MCF 10A (cell line): ENCODE results near the gene OR51D1. TPM values are rescaled to one million over a fixed set of nuclear protein-coding genes. Genes with fewer than 3 reads are reported as not detected.

Experiments
- BruUV-seq: library from RNA; stranded (reverse); fragments of 400-500 nt; replicated peaks from 2 replicates; lab custom pipeline; 2021; lab: Mats Ljungman, UMichigan
- CTCF ChIA-PET: fragments of 300-600 bp; sonication (Branson Sonifier 250); formaldehyde crosslinking; extraction: SDS; loops from one replicate; lab custom pipeline; 2021; ENCODE audit warnings: antibody characterized with exemption, inconsistent platforms; lab: Yijun Ruan, JAX
- POLR2A ChIA-PET: fragments of 300-600, 350-650 bp; sonication (Branson Sonifier 250); formaldehyde crosslinking; extraction: SDS; loops from one replicate; lab custom pipeline; 2020; ENCODE audit warnings: antibody characterized with exemption, inconsistent platforms; lab: Yijun Ruan, JAX
- DNase-seq: peaks from one replicate; pipeline ENCODE4 v3.0.0-alpha.2; 2018; ENCODE audit not compliant: unreplicated experiment
- H3K27ac Mint-ChIP-seq: one replicate; pipeline ENCODE4 v1.8.0; 2022; ENCODE audit warnings: mild to moderate bottlenecking, low read depth, mixed read lengths; ENCODE audit not compliant: unreplicated experiment
- H3K27me3 Mint-ChIP-seq: one replicate; pipeline ENCODE4 v1.8.0; 2022; ENCODE audit warnings: mixed read lengths; ENCODE audit not compliant: insufficient read depth, unreplicated experiment
- H3K36me3 Mint-ChIP-seq: one replicate; pipeline ENCODE4 v1.8.0; 2022; ENCODE audit warnings: mild to moderate bottlenecking, moderate library complexity, mixed read lengths; ENCODE audit not compliant: insufficient read depth, unreplicated experiment
- H3K4me1 Mint-ChIP-seq: one replicate; pipeline ENCODE4 v1.8.0; 2022; ENCODE audit warnings: mixed read lengths; ENCODE audit not compliant: insufficient read depth, unreplicated experiment
- H3K4me3 Mint-ChIP-seq: one replicate; pipeline ENCODE4 v1.8.0; 2022; ENCODE audit warnings: mild to moderate bottlenecking, moderate library complexity, mixed read lengths; ENCODE audit not compliant: unreplicated experiment
- H3K9me3 Mint-ChIP-seq: one replicate; pipeline ENCODE4 v1.8.0; 2022; ENCODE audit warnings: mixed read lengths; ENCODE audit not compliant: unreplicated experiment
- CTCF ChIP-seq: fragments of 200-600 bp; IDR thresholded peaks from one replicate; pipeline ENCODE4 v1.8.0; 2022; ENCODE audit warnings: antibody characterized with exemption, mild to moderate bottlenecking; ENCODE audit not compliant: unreplicated experiment
- intact Hi-C: fragments of 100-400 bp; cut with micrococcal nuclease; formaldehyde crosslinking; loops from 2 replicates; pipeline ENCODE4 v1.14.1; 2022
- total RNA-seq: library from RNA; stranded (reverse); gene quantifications from 2 replicates; pipeline ENCODE4 v1.2.3, GENCODE V29; 2022

OR51D1 gene
- total RNA-seq, 1 experiment from 2014 or later, result not detected

- POLR2A ChIA-PET, result no interaction called here
Observed at GRCh38 chr11:4658629-4659445, 21.6 kb downstream of the OR51D1 start.

GRCh38 chr11:4662876-4663275 lies 25.6 kb downstream of the OR51D1 start:
- BruUV-seq, result no TSS peak
- DNase-seq, result no peak
- H3K4me1 Mint-ChIP-seq, result no peaks in the 10 kb centered on the region
- no peak overlapping the region for H3K27ac Mint-ChIP-seq
- no peaks in the 10 kb centered on the region for H3K36me3 Mint-ChIP-seq
- ChIA-PET POLR2A (no interaction called here), CTCF (no interaction called here)
- H3K4me3 Mint-ChIP-seq, result no peak overlapping the region
- intact Hi-C loops, result no loop called here
- no peak for TF ChIP-seq CTCF
- no peaks in the 10 kb centered on the region for H3K9me3 Mint-ChIP-seq
- peaks cover 55% of the 10 kb centered on the region for H3K27me3 Mint-ChIP-seq

More at GRCh38 chr11:4658629-4659445, 21.6 kb downstream of the OR51D1 start:
- CTCF ChIA-PET, result interaction anchor here (0.7 kb wide), 1 partner anchor 223 kb away, joined by 3 read pairs; no protein-coding TSS in a partner anchor
- Mint-ChIP-seq H3K27me3 (peaks cover 18% of the 10 kb centered on the region), H3K4me3 (no peak overlapping the region), H3K36me3 (no peaks in the 10 kb centered on the region), H3K4me1 (no peaks in the 10 kb centered on the region), H3K27ac (no peak overlapping the region), H3K9me3 (no peaks in the 10 kb centered on the region)
- no peak for DNase-seq
- TF ChIP-seq CTCF, result no peak
- intact Hi-C loops, result no loop called here
- BruUV-seq, result no TSS peak

DNA sequence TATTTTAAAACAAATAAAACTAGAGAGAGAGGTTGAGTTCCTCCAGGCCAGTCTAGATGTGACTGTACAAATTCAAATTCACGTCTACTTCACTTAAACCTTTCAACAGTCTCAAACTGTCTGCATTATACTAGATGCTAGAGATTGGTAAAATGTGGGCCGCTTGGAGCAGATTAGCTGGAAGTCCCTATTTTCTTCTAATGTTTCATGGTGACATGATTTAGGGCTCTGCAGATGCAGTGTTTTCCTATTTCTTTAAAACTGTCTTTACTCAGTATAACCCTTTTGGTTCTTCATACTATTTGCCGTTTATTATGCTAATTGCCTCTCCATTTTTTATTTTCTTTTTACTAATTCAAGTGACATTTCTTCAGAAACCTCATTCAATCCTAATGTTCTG lies 26.9 kb downstream of the OR51D1 start:
- no peaks in the 10 kb centered on the region for H3K9me3 Mint-ChIP-seq
- H3K27me3 Mint-ChIP-seq, result peaks cover 55% of the 10 kb centered on the region
- CTCF ChIA-PET, result interaction anchor here (1.0 kb wide), 1 partner anchor 27 kb away, joined by 6 read pairs; the partner anchor contains the start of gene OR51D1
- intact Hi-C loops, result no loop called here
- no TSS peak for BruUV-seq
- no peaks in the 10 kb centered on the region for H3K36me3 Mint-ChIP-seq
- no peak for TF ChIP-seq CTCF
- POLR2A ChIA-PET, result no interaction called here
- no peaks in the 10 kb centered on the region for H3K4me1 Mint-ChIP-seq
- DNase-seq, result no peak
- no peak overlapping the region for H3K4me3 Mint-ChIP-seq
- no peak overlapping the region for H3K27ac Mint-ChIP-seq

- Mint-ChIP-seq H3K27ac (no peak overlapping the region), H3K4me1 (no peaks in the 10 kb centered on the region), H3K4me3 (no peak overlapping the region), H3K9me3 (no peaks in the 10 kb centered on the region), H3K27me3 (peaks cover 55% of the 10 kb centered on the region), H3K36me3 (no peaks in the 10 kb centered on the region)
- intact Hi-C loops, result no loop called here
- CTCF ChIA-PET, result no interaction called here
- no peak for DNase-seq
- no peak for TF ChIP-seq CTCF
- BruUV-seq, result no TSS peak
- POLR2A ChIA-PET, result no interaction called here
Observed at GRCh38 chr11:4664786-4665185, 27.5 kb downstream of the OR51D1 start.
